ENCODE data around the gene BPIFB2.

GRCh38 chr20:33005908-33006775, 1.4 kb upstream of the BPIFB2 start:
- TF ChIP-seq CTCF (IDR thresholded peaks at IDR 0.05) = no peak
- TF ChIP-seq POLR2A (IDR thresholded peaks at IDR 0.05) = no peak
